Breast epithelium (tissue), 4 donors: ENCODE data around the gene PRRC2C. TPM values are rescaled to one million over a fixed set of nuclear protein-coding genes. Genes with fewer than 3 reads are reported as not detected.

Source experiments
- DNase-seq, 2 donors: peaks; one replicate each; pipeline ENCODE4 v3.0.0-alpha.2; 2019; ENCODE audit warnings: low spot score in 2 of 2
- H3K27ac ChIP-seq, 2 donors: fragments of 200-600 bp; sonication (generic) in 1 of 2; one replicate each; pipeline ENCODE4 v1.5.1; 2016 to 2019; ENCODE audit warnings: mild to moderate bottlenecking in 1 of 2
- H3K27me3 ChIP-seq, 2 donors: fragments of 200-600 bp; sonication (generic) in 1 of 2; one replicate each; pipeline versions ENCODE4 v1.5.1 to v1.6.0; 2017 to 2019; ENCODE audit warnings: control low read depth in 1 of 2, mild to moderate bottlenecking in 1 of 2
- H3K36me3 ChIP-seq: fragments of 200-600 bp; one replicate; pipeline ENCODE4 v1.5.1; 2019
- H3K4me1 ChIP-seq, 2 donors: fragments of 200-600 bp; sonication (generic); one replicate each; pipeline ENCODE4 v1.5.1; 2016 to 2019; ENCODE audit warnings: control low read depth in 1 of 2
- H3K4me3 ChIP-seq, 3 donors: fragments of 200-600 bp; sonication (generic); 1 replicate in 2 of 3; 2 replicates in 1 of 3; pipeline ENCODE4 v1.5.1; 2016 to 2019; ENCODE audit warnings: mild to moderate bottlenecking in 3 of 3, moderate library complexity in 2 of 3
- H3K9me3 ChIP-seq, 2 donors: fragments of 200-600 bp; sonication (generic) in 1 of 2; one replicate each; pipeline ENCODE4 v1.5.1; 2016 to 2019; ENCODE audit warnings: control low read depth in 1 of 2
- POLR2A ChIP-seq: fragments of 450-650 bp; IDR thresholded peaks from one replicate; pipeline ENCODE4 v1.6.1; 2016; ENCODE audit warnings: antibody characterized with exemption, mild to moderate bottlenecking, moderate library complexity
- POLR2AphosphoS5 ChIP-seq, 3 donors: sonication (generic); formaldehyde crosslinking; IDR thresholded peaks; one replicate each; pipeline ENCODE4 v1.6.1; 2017; ENCODE audit warnings: antibody characterized with exemption in 3 of 3
- intact Hi-C: fragments of 100-400 bp; cut with DNase I; formaldehyde crosslinking; loops from one replicate; pipeline ENCODE4 v1.15.1; 2023; ENCODE audit warnings: low total_unique reads
- total RNA-seq, 3 donors: library from RNA; depleted of rRNA; stranded (reverse); fragments of >200 nt; gene quantifications; one replicate each; pipeline ENCODE4 v1.1.0, GENCODE V29; 2016
- TF ChIP-seq, protein P1 (sequence below), 3 donors: fragments of 450-650 bp; IDR thresholded peaks; one replicate each; pipeline ENCODE4 v1.5.1; 2016 to 2017; ENCODE audit warnings: antibody characterized with exemption in 3 of 3, mild to moderate bottlenecking in 3 of 3, moderate library complexity in 3 of 3

PRRC2C gene
- total RNA-seq, 3 donors from 2014 or later: 91.1 to 126 (median 96.0) TPM

DNA sequence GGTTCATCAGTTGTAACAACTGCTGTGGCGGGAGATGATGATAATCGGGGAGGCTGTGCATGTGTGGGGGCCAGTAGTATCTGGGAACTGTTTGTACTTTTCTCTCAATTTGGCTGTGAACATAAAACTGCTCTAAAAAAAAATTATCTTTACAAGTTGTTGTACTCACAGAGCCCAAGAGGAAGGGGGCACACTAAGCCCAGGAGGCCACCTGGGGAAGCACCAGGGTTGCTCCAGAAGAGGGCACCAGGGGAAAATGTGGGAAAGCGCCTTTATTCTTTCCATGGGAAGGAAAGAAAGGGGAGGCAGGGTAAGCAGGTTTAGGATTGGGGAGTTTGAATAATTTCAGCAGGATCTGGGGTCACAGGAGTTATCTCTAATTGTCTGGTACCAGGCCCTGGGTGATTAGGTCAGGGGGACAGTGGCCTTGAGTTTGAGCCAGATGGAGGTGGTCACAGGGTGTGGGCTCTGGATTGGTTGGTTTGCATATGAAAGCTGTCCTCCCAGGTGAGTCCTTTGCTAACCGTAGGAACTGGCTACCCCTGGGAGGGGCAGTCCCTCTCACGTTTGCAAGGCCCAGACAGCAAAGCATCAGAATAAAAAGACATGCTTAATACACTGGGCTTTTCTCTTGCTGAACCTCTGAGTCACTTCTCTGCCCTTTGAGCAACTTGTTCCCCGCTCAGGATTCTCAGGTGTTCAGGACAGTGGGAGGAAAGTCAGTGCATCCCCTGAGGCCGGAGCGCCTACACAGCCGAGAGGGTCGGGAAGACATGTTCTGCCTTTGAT lies 155.9 kb downstream of the PRRC2C start:
- intact Hi-C loops: no loop called here
- DNase-seq: no peak
- H3K27ac ChIP-seq: no peak overlapping the region
- no peaks in the 10 kb centered on the region for H3K9me3 ChIP-seq
- no peak for TF ChIP-seq POLR2A
- no peak for TF ChIP-seq POLR2AphosphoS5 (IDR thresholded peaks at IDR 0.05)
- TF ChIP-seq, protein P1, sequence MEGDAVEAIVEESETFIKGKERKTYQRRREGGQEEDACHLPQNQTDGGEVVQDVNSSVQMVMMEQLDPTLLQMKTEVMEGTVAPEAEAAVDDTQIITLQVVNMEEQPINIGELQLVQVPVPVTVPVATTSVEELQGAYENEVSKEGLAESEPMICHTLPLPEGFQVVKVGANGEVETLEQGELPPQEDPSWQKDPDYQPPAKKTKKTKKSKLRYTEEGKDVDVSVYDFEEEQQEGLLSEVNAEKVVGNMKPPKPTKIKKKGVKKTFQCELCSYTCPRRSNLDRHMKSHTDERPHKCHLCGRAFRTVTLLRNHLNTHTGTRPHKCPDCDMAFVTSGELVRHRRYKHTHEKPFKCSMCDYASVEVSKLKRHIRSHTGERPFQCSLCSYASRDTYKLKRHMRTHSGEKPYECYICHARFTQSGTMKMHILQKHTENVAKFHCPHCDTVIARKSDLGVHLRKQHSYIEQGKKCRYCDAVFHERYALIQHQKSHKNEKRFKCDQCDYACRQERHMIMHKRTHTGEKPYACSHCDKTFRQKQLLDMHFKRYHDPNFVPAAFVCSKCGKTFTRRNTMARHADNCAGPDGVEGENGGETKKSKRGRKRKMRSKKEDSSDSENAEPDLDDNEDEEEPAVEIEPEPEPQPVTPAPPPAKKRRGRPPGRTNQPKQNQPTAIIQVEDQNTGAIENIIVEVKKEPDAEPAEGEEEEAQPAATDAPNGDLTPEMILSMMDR (IDR thresholded peaks at IDR 0.05): no peak
- H3K4me3 ChIP-seq: no peak overlapping the region
- peaks cover 3 to 11% of the 10 kb centered on the region in 2 donors for H3K4me1 ChIP-seq
- H3K27me3 ChIP-seq: no peaks in the 10 kb centered on the region
- no peaks in the 10 kb centered on the region for H3K36me3 ChIP-seq

DNA sequence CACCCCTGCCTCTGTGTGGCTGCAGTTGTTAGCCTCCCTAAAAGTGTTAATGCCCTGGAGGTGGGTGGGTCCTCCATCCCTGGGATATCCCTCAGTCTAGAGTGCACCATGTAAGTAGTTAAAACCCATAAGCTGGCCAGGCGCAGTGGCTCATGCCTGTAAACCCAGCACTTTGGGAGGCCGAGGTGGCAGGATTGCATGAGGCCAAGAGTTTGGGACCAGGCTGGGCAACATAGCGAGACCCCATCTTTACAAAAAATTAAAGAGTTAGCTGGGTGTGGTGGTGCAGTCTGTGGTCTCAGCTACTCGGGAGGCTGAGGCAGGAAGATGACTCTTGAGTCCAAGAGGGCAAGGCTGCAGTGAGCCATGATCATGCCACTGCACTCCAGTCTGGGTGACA lies 156.9 kb downstream of the PRRC2C start:
- TF ChIP-seq, protein P1 (IDR thresholded peaks at IDR 0.05): no peak
- TF ChIP-seq POLR2AphosphoS5 (IDR thresholded peaks at IDR 0.05) (no peak), POLR2A (no peak)
- Histone ChIP-seq H3K36me3 (no peaks in the 10 kb centered on the region), H3K4me1 (peaks cover 3 to 11% of the 10 kb centered on the region in 2 donors), H3K9me3 (no peaks in the 10 kb centered on the region), H3K27me3 (no peaks in the 10 kb centered on the region), H3K4me3 (no peak overlapping the region), H3K27ac (no peak overlapping the region)
- intact Hi-C loops: no loop called here
- DNase-seq: no peak

Other genes starting within 250 kb of the PRRC2C start
- gene FMO1, start 237.0 kb upstream of the PRRC2C start, total RNA-seq: 1 to 10 TPM; 4.3 to 9.4 (median 7.0) TPM
- gene FMO4, start 171.3 kb upstream of the PRRC2C start, total RNA-seq: 10 to 100 TPM in 2 of 3 donors, 1 to 10 TPM in 1; 7.7 to 27.7 (median 20.3) TPM
- not detected for gene MYOCOS, start 136.7 kb downstream of the PRRC2C start, total RNA-seq
- gene MYOC, start 167.2 kb downstream of the PRRC2C start, total RNA-seq: 10 to 100 TPM in 1 of 3 donors, 1 to 10 TPM in 2; 2.0 to 18.7 (median 4.9) TPM